ENCODE results near the gene PTK6. TPM values are rescaled to one million over a fixed set of nuclear protein-coding genes. Genes with fewer than 3 reads are reported as not detected.

Gene PTK6
- total and polyA plus RNA-seq, 2 of the 13 experiments (the other 11 are each of a cell fraction or from before 2014, with no cell fraction given) = 0.08 TPM; not detected in 1

DNA sequence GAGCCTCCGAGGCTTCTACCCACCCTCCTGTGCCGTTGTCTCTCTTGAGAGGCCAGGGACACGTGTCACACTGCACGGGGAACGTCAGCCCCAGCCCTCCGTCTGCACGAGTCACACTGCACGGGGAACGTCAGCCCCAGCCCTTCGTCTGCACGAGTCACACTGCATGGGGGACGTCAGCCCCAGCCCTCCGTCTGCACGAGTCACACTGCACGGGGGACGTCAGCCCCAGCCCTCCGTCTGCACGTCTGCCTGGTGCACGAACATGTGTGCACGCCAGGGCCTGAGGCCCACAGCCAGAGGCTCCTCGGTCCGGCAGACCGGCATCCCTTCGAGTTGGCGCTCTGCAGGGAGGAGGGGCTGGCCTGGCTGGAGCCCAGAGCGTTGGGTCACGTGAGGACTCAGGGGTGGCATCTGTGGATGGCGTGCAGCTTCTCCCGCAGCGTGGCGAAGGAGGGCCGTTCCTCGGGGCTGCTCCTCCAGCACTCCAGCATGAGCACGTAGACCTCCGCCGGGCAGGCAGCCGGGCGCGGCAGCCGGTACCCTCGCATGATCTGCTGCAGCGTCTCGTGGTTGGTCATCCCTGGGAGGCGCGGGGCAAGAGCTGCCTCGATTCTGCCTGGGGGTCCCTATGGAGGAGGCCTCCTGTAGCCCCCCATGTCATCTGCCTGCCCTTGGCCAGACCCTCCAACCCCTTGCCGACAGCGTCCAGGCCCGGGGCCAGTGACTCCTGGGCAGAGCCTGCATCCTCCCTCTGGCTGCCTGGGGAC, 3.4 kb upstream of the PTK6 start (continued):
- TF ChIP-seq, protein P1, sequence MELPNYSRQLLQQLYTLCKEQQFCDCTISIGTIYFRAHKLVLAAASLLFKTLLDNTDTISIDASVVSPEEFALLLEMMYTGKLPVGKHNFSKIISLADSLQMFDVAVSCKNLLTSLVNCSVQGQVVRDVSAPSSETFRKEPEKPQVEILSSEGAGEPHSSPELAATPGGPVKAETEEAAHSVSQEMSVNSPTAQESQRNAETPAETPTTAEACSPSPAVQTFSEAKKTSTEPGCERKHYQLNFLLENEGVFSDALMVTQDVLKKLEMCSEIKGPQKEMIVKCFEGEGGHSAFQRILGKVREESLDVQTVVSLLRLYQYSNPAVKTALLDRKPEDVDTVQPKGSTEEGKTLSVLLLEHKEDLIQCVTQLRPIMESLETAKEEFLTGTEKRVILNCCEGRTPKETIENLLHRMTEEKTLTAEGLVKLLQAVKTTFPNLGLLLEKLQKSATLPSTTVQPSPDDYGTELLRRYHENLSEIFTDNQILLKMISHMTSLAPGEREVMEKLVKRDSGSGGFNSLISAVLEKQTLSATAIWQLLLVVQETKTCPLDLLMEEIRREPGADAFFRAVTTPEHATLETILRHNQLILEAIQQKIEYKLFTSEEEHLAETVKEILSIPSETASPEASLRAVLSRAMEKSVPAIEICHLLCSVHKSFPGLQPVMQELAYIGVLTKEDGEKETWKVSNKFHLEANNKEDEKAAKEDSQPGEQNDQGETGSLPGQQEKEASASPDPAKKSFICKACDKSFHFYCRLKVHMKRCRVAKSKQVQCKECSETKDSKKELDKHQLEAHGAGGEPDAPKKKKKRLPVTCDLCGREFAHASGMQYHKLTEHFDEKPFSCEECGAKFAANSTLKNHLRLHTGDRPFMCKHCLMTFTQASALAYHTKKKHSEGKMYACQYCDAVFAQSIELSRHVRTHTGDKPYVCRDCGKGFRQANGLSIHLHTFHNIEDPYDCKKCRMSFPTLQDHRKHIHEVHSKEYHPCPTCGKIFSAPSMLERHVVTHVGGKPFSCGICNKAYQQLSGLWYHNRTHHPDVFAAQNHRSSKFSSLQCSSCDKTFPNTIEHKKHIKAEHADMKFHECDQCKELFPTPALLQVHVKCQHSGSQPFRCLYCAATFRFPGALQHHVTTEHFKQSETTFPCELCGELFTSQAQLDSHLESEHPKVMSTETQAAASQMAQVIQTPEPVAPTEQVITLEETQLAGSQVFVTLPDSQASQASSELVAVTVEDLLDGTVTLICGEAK (IDR thresholded peaks at IDR 0.05) = no peak
- TF ChIP-seq, protein P1 (CRISPR knock-in tag; IDR thresholded peaks at IDR 0.05) = peak; percentile 21; the same call in 1 of the 2 replicates
- TF ChIP-seq ISL2 (CRISPR knock-in tag; IDR thresholded peaks at IDR 0.05) = no peak
- TF ChIP-seq ZNF549 (CRISPR knock-in tag; IDR thresholded peaks at IDR 0.05) = no peak
- TF ChIP-seq ZSCAN12 (CRISPR knock-in tag; IDR thresholded peaks at IDR 0.05) = no peak
- 0 out of 2 replicates have a peak, but pooled peaks have one; percentile 14 for TF ChIP-seq MTA1 (CRISPR knock-in tag; IDR thresholded peaks at IDR 0.05; ENCODE audit: borderline replicate concordance)
- TF ChIP-seq, protein P2, sequence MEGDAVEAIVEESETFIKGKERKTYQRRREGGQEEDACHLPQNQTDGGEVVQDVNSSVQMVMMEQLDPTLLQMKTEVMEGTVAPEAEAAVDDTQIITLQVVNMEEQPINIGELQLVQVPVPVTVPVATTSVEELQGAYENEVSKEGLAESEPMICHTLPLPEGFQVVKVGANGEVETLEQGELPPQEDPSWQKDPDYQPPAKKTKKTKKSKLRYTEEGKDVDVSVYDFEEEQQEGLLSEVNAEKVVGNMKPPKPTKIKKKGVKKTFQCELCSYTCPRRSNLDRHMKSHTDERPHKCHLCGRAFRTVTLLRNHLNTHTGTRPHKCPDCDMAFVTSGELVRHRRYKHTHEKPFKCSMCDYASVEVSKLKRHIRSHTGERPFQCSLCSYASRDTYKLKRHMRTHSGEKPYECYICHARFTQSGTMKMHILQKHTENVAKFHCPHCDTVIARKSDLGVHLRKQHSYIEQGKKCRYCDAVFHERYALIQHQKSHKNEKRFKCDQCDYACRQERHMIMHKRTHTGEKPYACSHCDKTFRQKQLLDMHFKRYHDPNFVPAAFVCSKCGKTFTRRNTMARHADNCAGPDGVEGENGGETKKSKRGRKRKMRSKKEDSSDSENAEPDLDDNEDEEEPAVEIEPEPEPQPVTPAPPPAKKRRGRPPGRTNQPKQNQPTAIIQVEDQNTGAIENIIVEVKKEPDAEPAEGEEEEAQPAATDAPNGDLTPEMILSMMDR (CRISPR knock-in tag; IDR thresholded peaks at IDR 0.05) = 0 out of 2 replicates have a peak, but pooled peaks have one; percentile 18
- TF ChIP-seq CBX2 (IDR thresholded peaks at IDR 0.05; ENCODE audit: low read depth, low read length) = no peak
- peak; percentile 47; the same call in 1 of the 2 replicates for TF ChIP-seq CBX2 (CRISPR knock-in tag; IDR thresholded peaks at IDR 0.05; ENCODE audit: low read depth)
- no peak for TF ChIP-seq RBFOX2 (IDR thresholded peaks at IDR 0.05; ENCODE audit: low read depth, low read length)
- TF ChIP-seq, protein P3, sequence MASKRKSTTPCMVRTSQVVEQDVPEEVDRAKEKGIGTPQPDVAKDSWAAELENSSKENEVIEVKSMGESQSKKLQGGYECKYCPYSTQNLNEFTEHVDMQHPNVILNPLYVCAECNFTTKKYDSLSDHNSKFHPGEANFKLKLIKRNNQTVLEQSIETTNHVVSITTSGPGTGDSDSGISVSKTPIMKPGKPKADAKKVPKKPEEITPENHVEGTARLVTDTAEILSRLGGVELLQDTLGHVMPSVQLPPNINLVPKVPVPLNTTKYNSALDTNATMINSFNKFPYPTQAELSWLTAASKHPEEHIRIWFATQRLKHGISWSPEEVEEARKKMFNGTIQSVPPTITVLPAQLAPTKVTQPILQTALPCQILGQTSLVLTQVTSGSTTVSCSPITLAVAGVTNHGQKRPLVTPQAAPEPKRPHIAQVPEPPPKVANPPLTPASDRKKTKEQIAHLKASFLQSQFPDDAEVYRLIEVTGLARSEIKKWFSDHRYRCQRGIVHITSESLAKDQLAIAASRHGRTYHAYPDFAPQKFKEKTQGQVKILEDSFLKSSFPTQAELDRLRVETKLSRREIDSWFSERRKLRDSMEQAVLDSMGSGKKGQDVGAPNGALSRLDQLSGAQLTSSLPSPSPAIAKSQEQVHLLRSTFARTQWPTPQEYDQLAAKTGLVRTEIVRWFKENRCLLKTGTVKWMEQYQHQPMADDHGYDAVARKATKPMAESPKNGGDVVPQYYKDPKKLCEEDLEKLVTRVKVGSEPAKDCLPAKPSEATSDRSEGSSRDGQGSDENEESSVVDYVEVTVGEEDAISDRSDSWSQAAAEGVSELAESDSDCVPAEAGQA (IDR thresholded peaks at IDR 0.05; ENCODE audit: low read depth) = no peak
- TF ChIP-seq, protein P3 (CRISPR knock-in tag; IDR thresholded peaks at IDR 0.05; ENCODE audit: borderline replicate concordance) = no peak

Measured in HepG2 (cell line).